NCI-H82 treated with DMSO at 0.1 percent for 48 hours (cell line): ENCODE results near the gene PSPH.
A peak's percentile ranks its signal among the peaks of the same experiment; 100 is the strongest.
"Not testable (repeated sequence)": the region's sequence is repeated elsewhere in the genome, so short reads cannot be mapped to it uniquely, and the experiment has no call there.

Experiments used
- DNase-seq: peaks from one replicate; lab custom pipeline; 2025; ENCODE audit not compliant: unreplicated experiment; lab: John Stamatoyannopoulos, UW

The PSPH gene

DNA sequence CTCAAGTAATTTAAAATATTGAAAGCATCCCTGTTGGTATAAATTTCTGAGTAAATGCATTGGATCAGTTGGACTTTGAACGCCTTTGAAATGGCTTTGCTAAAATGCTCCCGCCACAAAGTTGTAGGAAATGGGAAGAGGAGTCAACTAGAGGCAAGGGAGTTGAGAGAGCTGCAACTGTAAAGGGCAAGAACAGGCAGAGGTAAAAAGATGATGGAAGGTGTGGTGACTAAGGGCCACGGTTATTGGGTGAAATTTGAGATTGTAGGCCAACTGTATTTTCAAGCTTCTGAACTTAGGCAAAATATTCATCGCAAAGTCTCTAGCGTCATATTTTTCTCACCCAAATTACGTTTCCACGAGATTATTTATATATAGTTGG is 12.2 kb upstream of the PSPH start:
- DNase-seq: no peak

- DNase-seq: no peak
Measured at GRCh38 chr7:56062382-56062781, 11.1 kb upstream of the PSPH start.

DNA sequence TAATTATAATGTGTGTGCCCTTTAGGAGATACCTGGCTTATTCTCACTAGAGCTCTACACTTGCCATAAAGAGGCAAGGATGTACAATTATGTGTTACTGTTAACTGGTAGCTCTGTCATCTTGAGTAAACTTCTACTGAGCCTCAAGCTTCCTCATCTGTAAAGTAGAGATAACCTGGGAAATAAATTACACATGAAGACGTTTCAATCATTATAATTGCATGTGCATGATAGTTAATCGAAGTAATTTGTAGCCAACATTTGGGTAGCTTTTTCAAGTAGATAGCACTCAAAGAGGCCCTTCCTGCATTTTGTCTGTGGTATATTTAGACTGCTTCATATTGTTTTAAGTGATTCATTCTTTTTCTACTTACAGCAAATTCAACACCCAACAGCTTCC is 2.7 kb upstream of the PSPH start:
- no peak for DNase-seq

DNA sequence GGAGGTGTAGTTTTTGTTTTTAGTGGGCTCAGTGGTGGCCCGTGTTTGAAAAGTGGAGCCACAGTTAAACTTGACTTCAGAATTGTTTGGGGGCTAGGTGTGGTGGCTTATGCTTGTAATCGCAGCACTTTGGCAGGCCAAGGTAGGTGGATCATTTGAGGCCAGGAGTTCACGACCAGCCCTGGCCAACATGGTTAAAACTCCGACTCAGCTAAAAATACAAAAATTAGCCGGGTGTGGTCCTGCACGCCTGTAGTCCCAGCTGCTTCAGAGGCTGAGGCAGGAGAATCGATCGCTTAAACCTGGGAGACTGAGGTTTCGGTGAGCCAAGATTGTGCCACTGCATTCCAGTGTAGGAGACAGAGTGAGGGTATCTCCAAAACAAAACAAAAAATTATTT is 2.1 kb upstream of the PSPH start:
- no peak for DNase-seq

DNA sequence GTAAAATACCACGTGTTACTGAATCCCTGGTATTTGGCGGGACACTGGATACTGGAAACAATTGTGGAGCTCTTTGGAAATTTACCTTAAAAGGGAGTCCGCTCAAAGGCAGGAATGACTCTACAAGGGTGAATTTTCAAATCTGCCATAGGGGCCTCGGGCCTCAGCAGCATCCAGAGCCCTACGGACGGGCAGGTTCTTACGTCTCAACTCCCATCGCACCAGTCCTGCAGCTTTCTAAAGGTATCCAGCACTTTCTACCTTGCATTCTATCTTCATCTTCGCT is 248 bp downstream of the PSPH start:
- no peak for DNase-seq

- not testable (repeated sequence) for DNase-seq
Measured at GRCh38 chr7:56048763-56049162, 2.5 kb downstream of the PSPH start.

DNA sequence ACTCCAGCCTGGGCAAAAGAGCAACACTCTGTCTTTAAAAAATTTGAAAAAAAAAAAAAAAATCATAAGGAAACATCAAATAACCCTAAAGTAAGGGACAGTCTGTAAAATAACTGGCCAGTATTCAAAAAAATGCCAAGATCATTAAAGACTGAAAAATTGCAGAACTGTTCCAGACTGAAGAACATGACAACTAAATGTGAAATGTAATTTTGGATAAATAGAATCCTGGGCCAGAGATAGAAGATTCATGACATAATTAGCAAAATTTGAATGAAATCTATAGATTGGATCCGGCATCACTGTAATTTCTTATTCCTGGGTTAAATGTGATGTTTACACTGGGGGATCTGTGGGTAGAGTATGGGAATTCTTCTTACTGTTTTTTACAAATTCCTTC is 3.0 kb downstream of the PSPH start:
- DNase-seq: no peak

GRCh38 chr7:56047446-56048116 is 3.7 kb downstream of the PSPH start:
- DNase-seq: not testable (repeated sequence)

DNA sequence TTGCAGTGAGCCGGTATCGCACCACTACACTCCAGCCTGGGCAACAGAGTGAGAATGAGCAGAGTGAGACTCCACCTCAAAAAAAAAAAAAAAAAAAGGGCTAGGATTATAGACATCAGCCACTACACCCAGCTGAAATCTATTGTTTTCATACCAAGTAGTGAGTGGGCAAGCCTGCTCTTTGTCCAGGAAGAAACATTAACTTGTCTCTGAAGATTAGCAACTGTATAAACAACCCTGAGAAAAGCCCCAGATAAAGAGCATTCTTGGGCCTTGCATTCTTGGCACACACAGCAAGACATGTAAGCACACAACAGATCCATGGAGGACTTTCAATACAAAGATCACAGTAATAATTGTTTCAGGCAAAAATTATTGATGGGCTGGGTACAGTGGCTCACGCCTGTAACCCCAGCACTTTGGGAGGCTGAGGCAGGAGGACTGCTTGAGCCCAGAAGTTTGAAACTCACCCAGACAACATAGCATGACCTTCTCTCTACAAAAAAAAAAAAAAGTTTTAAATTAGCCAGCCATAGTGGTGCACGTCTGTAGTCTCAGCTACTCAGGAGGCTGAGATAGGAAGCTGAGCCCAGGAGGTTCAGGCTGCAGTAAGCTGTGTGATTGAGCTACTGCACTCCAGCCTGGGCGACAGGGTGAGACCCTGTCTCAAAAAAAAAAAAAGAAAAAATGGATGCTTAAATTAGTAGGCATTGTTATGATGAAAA is 4.4 kb downstream of the PSPH start:
- no peak for DNase-seq

DNA sequence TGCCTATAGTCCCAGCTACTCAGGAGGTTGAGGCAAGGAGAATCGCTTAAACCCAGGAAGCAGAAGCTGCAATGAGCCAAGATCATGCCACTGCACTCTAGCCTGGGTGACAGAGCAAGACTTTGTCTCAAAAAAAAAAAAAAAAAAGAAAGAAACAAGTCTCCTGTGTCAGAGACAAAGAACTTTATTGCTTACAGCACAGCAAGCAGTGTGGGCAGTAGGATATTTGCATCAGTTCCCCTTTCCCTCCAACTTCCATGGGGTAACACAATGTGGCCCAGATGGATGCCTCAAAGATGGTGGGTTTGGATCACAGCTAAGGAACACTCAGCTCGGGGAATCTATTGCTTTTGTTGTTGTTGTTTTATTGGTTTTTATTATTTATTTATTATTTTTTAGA is 5.5 kb downstream of the PSPH start:
- not testable (repeated sequence) for DNase-seq

DNA sequence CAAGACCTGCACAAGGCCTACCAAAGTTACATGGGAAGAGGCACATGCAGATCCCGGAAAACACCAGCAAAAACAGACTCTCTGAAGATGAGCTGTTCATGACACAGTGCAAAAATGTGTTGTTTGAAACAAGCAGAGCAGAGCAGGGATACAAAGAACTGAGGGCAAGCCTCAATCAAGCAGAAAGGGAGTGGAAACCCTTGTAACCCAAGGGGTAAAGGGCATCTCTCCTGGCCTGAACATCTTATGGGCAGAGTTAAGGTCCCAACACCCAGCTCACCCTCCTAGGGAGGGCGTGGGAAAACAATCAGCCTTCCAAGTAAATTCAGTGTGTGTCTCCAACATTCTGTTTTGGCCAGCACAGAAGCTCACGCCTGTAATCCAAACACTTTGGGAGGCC is 10.5 kb downstream of the PSPH start:
- no peak for DNase-seq

GRCh38 chr7:56033671-56034432 is 17.4 kb downstream of the PSPH start:
- DNase-seq: peak; percentile 78

DNA sequence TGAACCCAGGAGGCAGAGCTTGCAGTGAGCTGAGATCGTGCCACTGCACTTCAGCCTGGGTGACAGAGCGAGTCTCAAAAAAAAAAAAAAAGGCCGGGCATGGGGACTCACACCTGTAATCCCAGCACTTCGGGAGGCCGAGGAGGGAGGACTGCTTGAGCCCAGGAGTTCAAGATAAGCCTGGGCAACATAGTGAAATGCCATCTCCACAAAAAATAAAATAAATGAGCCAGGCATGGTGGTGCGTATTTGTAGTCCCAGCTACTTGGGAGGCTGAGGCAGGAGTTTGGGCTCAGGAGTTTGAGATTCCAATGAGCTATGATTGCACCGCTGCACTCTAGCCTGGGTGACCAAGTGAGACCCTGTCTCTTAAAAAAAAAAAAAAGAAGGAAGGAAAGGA is 18.7 kb downstream of the PSPH start:
- not testable (repeated sequence) for DNase-seq

GRCh38 chr7:56031556-56031955 is 19.7 kb downstream of the PSPH start:
- DNase-seq: not testable (repeated sequence)

GRCh38 chr7:56030340-56030739 is 20.9 kb downstream of the PSPH start:
- DNase-seq: no peak

GRCh38 chr7:56028942-56029630 is 22.2 kb downstream of the PSPH start:
- no peak for DNase-seq

GRCh38 chr7:56026538-56026937 is 24.7 kb downstream of the PSPH start:
- no peak for DNase-seq

DNA sequence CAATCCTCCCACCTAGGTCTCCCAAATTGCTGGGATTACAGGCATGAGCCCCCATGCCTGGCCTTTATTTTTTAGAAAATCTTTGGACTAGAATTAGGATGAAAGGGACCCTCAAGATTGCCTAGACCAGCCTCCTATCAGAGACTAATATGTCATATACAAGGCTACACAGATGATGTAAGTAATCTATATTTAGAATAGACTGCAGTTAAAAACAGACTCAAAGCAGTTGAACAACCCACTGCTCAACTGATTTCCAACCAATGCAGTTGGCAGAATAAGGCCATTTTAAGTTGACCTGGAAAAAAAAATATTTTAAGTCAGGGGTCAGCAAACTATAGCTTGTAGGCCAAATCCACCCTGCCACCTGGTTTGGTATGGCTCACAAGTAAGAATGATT is 27.7 kb downstream of the PSPH start:
- DNase-seq: no peak

DNA sequence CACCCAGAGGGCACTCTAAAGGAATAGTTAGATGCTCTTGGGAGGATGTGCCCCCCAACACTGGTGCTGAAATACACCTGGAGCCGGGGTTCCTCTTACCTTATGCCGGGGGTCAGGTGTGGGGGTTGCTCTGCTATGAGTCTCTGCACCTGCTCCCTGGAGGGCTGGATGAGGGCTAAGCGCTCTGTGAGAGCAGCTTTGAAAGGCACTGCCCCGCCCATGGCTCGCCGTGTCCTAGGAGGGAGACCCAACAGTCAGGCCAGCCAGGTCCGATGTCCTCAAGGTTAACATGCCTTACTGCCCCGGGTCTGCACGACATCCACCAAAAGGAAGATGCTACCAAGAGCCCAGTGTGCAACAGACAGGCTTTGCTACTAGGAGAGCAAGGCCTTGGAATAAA is 31.7 kb downstream of the PSPH start:
- DNase-seq: no peak

GRCh38 chr7:56017015-56017414 is 34.2 kb downstream of the PSPH start:
- DNase-seq: not testable (repeated sequence)

DNA sequence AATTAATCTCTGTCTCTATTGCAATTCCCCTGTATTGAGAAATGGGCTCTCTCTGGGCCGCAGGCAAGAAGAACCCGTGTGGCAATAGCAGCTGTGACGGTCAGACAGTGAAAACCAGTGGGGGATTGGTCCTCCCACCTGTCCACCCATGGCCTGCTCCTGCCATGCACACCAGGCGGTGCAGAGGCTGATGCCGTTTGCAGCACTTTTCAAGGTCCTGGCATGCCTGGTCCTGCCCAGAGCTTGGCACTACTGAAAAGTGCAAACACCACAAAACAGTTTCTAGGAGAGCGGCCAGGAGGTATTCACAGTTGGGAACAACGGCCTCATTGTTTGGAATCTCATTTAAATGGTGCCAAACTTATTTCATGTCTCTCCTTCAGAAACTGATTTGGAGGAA is 41.5 kb downstream of the PSPH start:
- no peak for DNase-seq

DNA sequence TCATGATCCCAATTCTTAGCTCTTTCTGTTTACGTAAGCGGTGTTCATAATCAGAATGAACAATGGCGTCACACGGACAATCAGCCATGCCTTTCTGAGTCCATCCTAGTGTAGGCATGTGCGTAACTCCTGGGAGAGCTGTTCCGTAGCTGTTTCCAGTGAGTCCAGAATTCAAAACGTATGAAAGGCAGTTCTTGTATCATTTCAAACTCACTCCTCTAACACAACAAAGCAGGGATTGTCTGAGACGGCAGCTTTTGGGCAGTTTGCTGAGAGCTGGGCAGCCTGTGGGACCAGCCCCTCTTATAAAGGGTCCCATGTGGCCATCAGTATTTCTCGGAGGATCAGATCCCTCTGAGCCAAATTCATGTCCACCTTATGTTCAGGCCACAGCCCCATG is 43.4 kb downstream of the PSPH start:
- DNase-seq: no peak
